CD4-positive, alpha-beta memory T cell (primary cell): ENCODE results near the gene PRXL2A. TPM values are rescaled to one million over a fixed set of nuclear protein-coding genes. Genes with fewer than 3 reads are reported as not detected.
"Not testable (repeated sequence)": the region's sequence is repeated elsewhere in the genome, so short reads cannot be mapped to it uniquely, and the experiment has no call there.

ENCODE experiments used
- CTCF ChIA-PET: fragments of 350-600 bp; sonication (Branson Sonifier 250); formaldehyde crosslinking; loops from one replicate; lab custom pipeline; 2021; ENCODE audit warnings: inconsistent platforms; ENCODE audit not compliant: partially characterized antibody; lab: Charles Lee
- POLR2A ChIA-PET: fragments of 350-600 bp; sonication (Branson Sonifier 250); formaldehyde crosslinking; loops from one replicate; lab custom pipeline; 2021; ENCODE audit not compliant: partially characterized antibody; lab: Charles Lee
- DNase-seq, 5 donors: peaks; one replicate each; pipeline versions ENCODE4 v3.0.0 to v3.0.0-alpha.2; 2020 to 2022; ENCODE audit warnings: mixed read lengths in 1 of 5
- H3K27ac ChIP-seq: one replicate; pipeline ENCODE4 v1.7.0; 2013; ENCODE audit warnings: low read depth, low read length
- H3K27me3 ChIP-seq: 2 replicates; pipeline ENCODE4 v1.7.0; 2013; ENCODE audit warnings: mild to moderate bottlenecking, low read length, moderate library complexity; ENCODE audit not compliant: insufficient read depth
- H3K36me3 ChIP-seq: 2 replicates; pipeline ENCODE4 v1.7.0; 2013; ENCODE audit warnings: mild to moderate bottlenecking, low read length, moderate library complexity; ENCODE audit not compliant: insufficient read depth
- H3K4me1 ChIP-seq: 2 replicates; pipeline ENCODE4 v1.7.0; 2013; ENCODE audit warnings: mild to moderate bottlenecking, low read length, moderate library complexity; ENCODE audit not compliant: insufficient read depth
- H3K4me3 ChIP-seq, 2 donors: one replicate each; pipeline ENCODE4 v1.7.0; 2013; ENCODE audit warnings: low read length in 2 of 2, mild to moderate bottlenecking in 1 of 2
- H3K9me3 ChIP-seq, 2 donors: one replicate each; pipeline ENCODE4 v1.7.0; 2013; ENCODE audit warnings: low read length in 2 of 2, control low read depth in 1 of 2; ENCODE audit not compliant: control insufficient read depth in 1 of 2
- H3K27ac Mint-ChIP-seq, 7 donors: one replicate each; pipeline ENCODE4 v1.8.0; 2020 to 2021; ENCODE audit warnings: mixed read lengths in 7 of 7, mild to moderate bottlenecking in 6 of 7, inconsistent platforms in 3 of 7, moderate library complexity in 3 of 7
- H3K27me3 Mint-ChIP-seq, 2 donors: one replicate each; pipeline ENCODE4 v1.8.0; 2020 to 2021; ENCODE audit warnings: mixed read lengths in 2 of 2
- H3K36me3 Mint-ChIP-seq, 2 donors: one replicate each; pipeline ENCODE4 v1.8.0; 2020 to 2021; ENCODE audit warnings: mixed read lengths in 2 of 2, inconsistent platforms in 1 of 2, mild to moderate bottlenecking in 1 of 2
- H3K4me1 Mint-ChIP-seq, 4 donors: one replicate each; pipeline ENCODE4 v1.8.0; 2020 to 2021; ENCODE audit warnings: mixed read lengths in 4 of 4, mild to moderate bottlenecking in 1 of 4
- H3K4me3 Mint-ChIP-seq, 8 donors: one replicate each; pipeline ENCODE4 v1.8.0; 2020 to 2021; ENCODE audit warnings: mixed read lengths in 8 of 8, mild to moderate bottlenecking in 7 of 8, moderate library complexity in 6 of 8, inconsistent platforms in 3 of 8
- H3K9me3 Mint-ChIP-seq, 8 donors: one replicate each; pipeline ENCODE4 v1.8.0; 2020 to 2021; ENCODE audit warnings: mixed read lengths in 8 of 8, mild to moderate bottlenecking in 5 of 8, inconsistent platforms in 3 of 8, moderate library complexity in 1 of 8
- intact Hi-C: fragments of 100-400 bp; cut with micrococcal nuclease; formaldehyde crosslinking; loops from one replicate; pipeline ENCODE4 v1.15.1; 2023
- polyA plus RNA-seq, 2 donors: library from polyadenylated mRNA; unstranded; fragments of 300-500 nt; fragmentation: Illumina TruSeq; gene quantifications; one replicate each; pipeline ENCODE4 v1.2.3, GENCODE V29; 2021
- total RNA-seq, 2 experiments: library from RNA; stranded (reverse); gene quantifications; one replicate each; pipeline ENCODE4 v1.2.3, GENCODE V29; 2021

The PRXL2A gene, protein sequence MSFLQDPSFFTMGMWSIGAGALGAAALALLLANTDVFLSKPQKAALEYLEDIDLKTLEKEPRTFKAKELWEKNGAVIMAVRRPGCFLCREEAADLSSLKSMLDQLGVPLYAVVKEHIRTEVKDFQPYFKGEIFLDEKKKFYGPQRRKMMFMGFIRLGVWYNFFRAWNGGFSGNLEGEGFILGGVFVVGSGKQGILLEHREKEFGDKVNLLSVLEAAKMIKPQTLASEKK
- total RNA-seq (1 to 10 TPM; 3.6 to 4.7 TPM), polyA plus RNA-seq (1 to 10 TPM; 3.8 to 6.0 TPM)

DNA sequence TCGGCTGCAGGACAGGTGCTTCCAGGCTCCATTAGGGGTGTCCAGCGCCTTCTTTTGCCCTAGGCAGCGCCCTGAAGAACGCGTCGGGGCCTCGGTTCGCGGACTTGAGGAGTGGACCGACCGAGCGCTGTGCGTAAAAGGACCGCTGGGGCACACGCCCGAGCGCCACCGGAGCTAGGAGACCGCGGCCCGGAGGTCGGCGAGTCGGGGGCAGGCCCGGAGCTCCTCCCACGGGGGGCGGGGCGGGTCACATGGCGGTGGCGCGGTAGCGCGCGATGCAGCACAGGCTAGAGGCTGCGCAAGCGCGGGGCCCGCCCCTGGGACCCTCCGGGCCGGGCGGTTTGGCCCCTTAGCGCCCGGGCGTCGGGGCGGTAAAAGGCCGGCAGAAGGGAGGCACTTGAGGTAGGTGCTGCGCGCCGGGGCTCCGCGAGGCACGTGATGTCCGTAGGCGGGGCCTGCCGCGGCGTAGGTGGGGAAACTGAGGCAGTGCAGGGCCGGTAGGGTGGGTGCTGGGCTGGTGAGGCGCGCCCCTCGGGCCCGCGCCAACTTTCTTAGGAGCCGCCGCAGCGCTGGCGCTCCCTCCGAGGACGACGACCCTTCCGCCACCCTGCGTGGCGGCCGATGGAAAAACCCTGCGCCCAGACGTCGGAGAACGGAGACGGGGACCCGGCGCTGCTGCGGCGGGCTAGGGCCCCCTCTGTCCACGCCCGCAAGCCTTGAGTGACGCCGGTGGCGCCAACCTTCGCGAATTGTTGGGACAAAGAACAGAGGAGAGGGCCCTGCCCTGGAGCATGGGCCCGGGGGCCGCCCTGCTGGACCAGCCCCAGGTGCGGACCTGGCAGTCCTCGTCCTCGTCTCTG lies at the start of gene PRXL2A:
TSS of gene PRXL2A (plus strand) at position 310 of the 860 bp plus-strand sequence. CDS start 11,917 bp downstream, outside the sequence.
- peaks cover 10% of the 10 kb centered on the region for H3K4me1 ChIP-seq
- intact Hi-C loops: no loop called here
- Mint-ChIP-seq H3K27ac (peak within 1 kb of the TSS in 6 of 7 donors; percentile 30 to 88 (median 67)), H3K27me3 (peaks cover 2 to 3% of the 10 kb centered on the region in 2 donors), H3K36me3 (peaks cover 0 to 2% of the 10 kb centered on the region in 2 donors), H3K9me3 (no peaks in the 10 kb centered on the region), H3K4me1 (peaks cover 1 to 11% (median 8%) of the 10 kb centered on the region in 4 donors), H3K4me3 (peak within 1 kb of the TSS; percentile 85 to 95 (median 92))
- CTCF ChIA-PET: interaction anchor here (0.8 to 2.4 kb wide), 13 partner anchors 13 to 105 kb away, joined by 3 to 21 read pairs (median 4); no protein-coding TSS in a partner anchor
- H3K27ac ChIP-seq: peak within 1 kb of the TSS; percentile 40
- POLR2A ChIA-PET: interaction anchor here (0.6 to 1.4 kb wide), 9 partner anchors 34 to 128 kb away, joined by 3 to 6 read pairs (median 3); no protein-coding TSS in a partner anchor
- peak within 1 kb of the TSS; percentile 26 to 64 for H3K4me3 ChIP-seq
- no peaks in the 10 kb centered on the region for H3K36me3 ChIP-seq
- H3K9me3 ChIP-seq: no peaks in the 10 kb centered on the region
- no peaks in the 10 kb centered on the region for H3K27me3 ChIP-seq
- peak; percentile 66 to 72 (median 68) for DNase-seq

DNA sequence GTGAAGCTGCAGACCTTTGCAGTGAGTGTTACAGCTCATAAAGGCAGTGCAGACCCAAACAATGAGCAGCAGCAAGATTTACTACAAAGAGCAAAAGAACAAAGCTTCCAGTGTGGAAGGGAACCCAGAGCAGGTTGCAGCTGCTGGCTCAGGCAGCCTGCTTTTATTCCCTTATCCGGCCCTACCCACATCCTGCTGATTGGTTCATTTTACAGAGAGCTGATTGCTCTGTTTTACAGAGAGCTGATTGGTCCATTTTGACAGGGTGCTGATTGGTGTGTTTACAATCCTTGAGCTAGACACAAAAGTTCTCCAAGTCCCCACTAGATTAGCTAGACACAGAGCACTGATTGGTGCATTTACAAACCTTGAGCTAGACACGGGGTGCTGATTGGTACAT lies 49.4 kb upstream of the PRXL2A start:
- H3K27ac ChIP-seq, CTCF ChIA-PET, H3K4me3 ChIP-seq, intact Hi-C loops, H3K27me3 ChIP-seq, H3K4me3 Mint-ChIP-seq, DNase-seq, H3K9me3 Mint-ChIP-seq, H3K4me1 ChIP-seq, POLR2A ChIA-PET, H3K36me3 ChIP-seq, H3K36me3 Mint-ChIP-seq, H3K9me3 ChIP-seq: not testable (repeated sequence)
- Mint-ChIP-seq H3K4me1 (peaks cover 0 to 21% (median 5%) of the 10 kb centered on the region in 4 donors), H3K27ac (peak overlapping the region in 1 of 7 donors; percentile 69), H3K27me3 (peaks cover 23 to 26% of the 10 kb centered on the region in 2 donors)

DNA sequence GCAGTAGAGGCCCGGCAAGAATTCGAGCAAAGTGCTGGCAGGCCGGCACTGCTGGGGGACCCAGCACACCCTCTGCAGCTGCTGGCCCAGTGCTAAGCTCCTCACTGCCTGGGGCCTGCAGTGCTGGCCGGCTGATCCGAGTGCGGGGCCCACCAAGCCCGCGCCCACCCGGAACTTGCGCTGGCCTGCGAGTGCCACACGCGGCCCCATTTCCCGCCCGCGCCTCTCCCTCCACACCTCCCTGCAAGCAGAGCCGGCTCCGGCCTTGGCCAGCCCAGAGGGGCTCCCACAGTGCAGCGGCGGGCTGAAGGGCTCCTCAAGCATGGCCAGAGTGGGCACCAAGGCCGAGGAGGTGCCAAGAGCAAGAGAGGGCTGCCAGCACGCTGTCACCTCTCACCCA lies 48.7 kb upstream of the PRXL2A start:
- POLR2A ChIA-PET: no interaction called here
- H3K36me3 Mint-ChIP-seq: no peaks in the 10 kb centered on the region
- peaks cover 23 to 26% of the 10 kb centered on the region in 2 donors for H3K27me3 Mint-ChIP-seq
- H3K4me1 Mint-ChIP-seq: peaks cover 0 to 21% (median 5%) of the 10 kb centered on the region in 4 donors
- Histone ChIP-seq H3K4me1 (no peaks in the 10 kb centered on the region), H3K27me3 (no peaks in the 10 kb centered on the region), H3K27ac (no peak overlapping the region), H3K4me3 (no peak overlapping the region), H3K9me3 (no peaks in the 10 kb centered on the region), H3K36me3 (no peaks in the 10 kb centered on the region)
- CTCF ChIA-PET: no interaction called here
- intact Hi-C loops: no loop called here
- DNase-seq: no peak
- H3K27ac Mint-ChIP-seq: no peak overlapping the region
- no peak overlapping the region for H3K4me3 Mint-ChIP-seq
- H3K9me3 Mint-ChIP-seq: no peaks in the 10 kb centered on the region

DNA sequence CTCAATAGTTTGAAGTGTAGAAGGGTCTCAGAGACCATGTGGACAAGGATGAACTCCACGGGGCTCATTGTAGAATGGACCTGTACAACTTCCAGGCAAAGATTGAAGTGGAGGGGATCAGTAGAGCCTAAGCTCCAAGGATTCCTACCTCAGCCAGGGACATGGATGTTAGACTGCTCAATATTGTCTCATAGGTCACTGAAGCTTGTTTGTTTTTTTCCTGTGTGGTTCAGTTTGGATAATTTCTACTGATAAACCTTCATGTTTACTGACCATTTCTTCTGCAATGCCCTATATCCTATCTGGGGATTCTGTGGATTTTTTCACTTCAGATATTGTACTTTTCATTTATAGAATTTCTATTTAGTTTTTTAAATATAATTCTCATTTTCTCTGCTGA lies 42.8 kb upstream of the PRXL2A start:
- no peak overlapping the region for H3K4me3 Mint-ChIP-seq

DNA sequence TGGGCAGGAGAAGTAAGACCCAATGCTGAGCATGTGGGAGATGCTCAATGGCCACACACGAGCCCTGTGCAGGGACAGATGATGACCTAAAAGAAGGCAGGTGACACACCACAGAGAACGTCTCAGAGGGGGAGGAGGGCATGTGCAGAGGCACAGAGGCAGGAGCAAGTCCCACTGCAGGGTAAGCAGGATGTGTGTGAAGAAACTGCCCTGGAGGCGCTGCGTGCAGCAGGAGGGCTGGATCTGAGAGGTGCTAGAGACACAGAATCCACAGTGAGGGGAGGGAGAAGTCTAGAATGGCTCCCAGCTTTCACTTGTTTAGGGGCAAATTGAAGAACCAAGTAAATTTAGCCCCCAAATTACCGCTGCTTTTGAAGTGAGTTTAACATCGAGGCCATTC lies 36.9 kb upstream of the PRXL2A start:
- intact Hi-C loops: loop anchor here (10.0 kb wide), 1 partner anchor 163 kb away; the partner anchor contains the start of gene SH2D4B
- ChIA-PET POLR2A (no interaction called here), CTCF (interaction anchor here (1.1 kb wide), 1 partner anchor 9 kb away, joined by 3 read pairs; no protein-coding TSS in a partner anchor)
- H3K36me3 Mint-ChIP-seq: peaks cover 4 to 5% of the 10 kb centered on the region in 2 donors
- H3K4me3 Mint-ChIP-seq: no peak overlapping the region
- Histone ChIP-seq H3K27me3 (no peaks in the 10 kb centered on the region), H3K9me3 (peaks cover 0 to 6% of the 10 kb centered on the region in 2 donors), H3K4me3 (no peak overlapping the region), H3K4me1 (no peaks in the 10 kb centered on the region), H3K27ac (no peak overlapping the region), H3K36me3 (no peaks in the 10 kb centered on the region)
- no peak overlapping the region for H3K27ac Mint-ChIP-seq
- H3K27me3 Mint-ChIP-seq: peaks cover 6 to 8% of the 10 kb centered on the region in 2 donors
- H3K4me1 Mint-ChIP-seq: no peaks in the 10 kb centered on the region
- H3K9me3 Mint-ChIP-seq: peaks cover 0 to 32% (median 21%) of the 10 kb centered on the region in 8 donors
- no peak for DNase-seq

More for the DNA sequence above, 42.8 kb upstream of the PRXL2A start:
- Mint-ChIP-seq H3K9me3 (peaks cover 0 to 37% (median 25%) of the 10 kb centered on the region in 8 donors), H3K4me1 (no peaks in the 10 kb centered on the region), H3K36me3 (peaks cover 4 to 7% of the 10 kb centered on the region in 2 donors), H3K27ac (no peak overlapping the region), H3K27me3 (peaks cover 9 to 13% of the 10 kb centered on the region in 2 donors)
- Histone ChIP-seq H3K9me3 (peaks cover 0 to 9% of the 10 kb centered on the region in 2 donors), H3K27ac (no peak overlapping the region), H3K27me3 (no peaks in the 10 kb centered on the region), H3K4me1 (no peaks in the 10 kb centered on the region), H3K4me3 (no peak overlapping the region), H3K36me3 (no peaks in the 10 kb centered on the region)
- DNase-seq: no peak
- intact Hi-C loops: no loop called here
- POLR2A ChIA-PET: no interaction called here
- CTCF ChIA-PET: interaction anchor here (0.9 kb wide), 1 partner anchor 12 kb away, joined by 4 read pairs; no protein-coding TSS in a partner anchor

DNA sequence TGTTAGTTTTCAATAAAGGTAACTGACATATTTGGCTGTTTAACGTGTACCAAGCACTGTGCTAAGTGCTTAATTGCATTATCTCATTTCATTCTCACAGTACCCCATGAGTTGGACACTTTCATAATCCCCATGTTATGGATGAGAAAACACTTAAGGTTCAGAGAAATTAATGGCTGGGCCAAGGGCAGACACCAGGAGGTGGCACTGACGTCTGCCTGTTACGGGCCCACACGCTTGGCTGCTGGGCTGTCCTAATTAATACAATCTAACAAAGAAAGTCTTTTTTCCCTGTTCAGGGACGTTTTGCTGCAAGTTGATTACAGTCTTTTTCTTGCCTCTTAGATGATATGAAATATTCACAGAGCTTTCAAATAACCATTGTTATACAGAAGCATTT lies 35.7 kb upstream of the PRXL2A start:
- no peak overlapping the region for H3K4me3 Mint-ChIP-seq
- CTCF ChIA-PET: interaction anchor here (1.5 to 1.7 kb wide), 2 partner anchors 10 to 12 kb away, joined by 5 to 6 read pairs; no protein-coding TSS in a partner anchor
- no peak overlapping the region for H3K4me3 ChIP-seq

More for the DNA sequence above, 35.7 kb upstream of the PRXL2A start:
- Mint-ChIP-seq H3K36me3 (peaks cover 3 to 4% of the 10 kb centered on the region in 2 donors), H3K27me3 (peaks cover 5 to 8% of the 10 kb centered on the region in 2 donors), H3K9me3 (peaks cover 0 to 20% (median 10%) of the 10 kb centered on the region in 8 donors), H3K27ac (no peak overlapping the region), H3K4me1 (peaks cover 0 to 2% (median under 1%) of the 10 kb centered on the region in 4 donors)
- no peak overlapping the region for H3K27ac ChIP-seq
- no peaks in the 10 kb centered on the region for H3K36me3 ChIP-seq
- POLR2A ChIA-PET: no interaction called here
- H3K9me3 ChIP-seq: peaks cover 0 to 3% of the 10 kb centered on the region in 2 donors
- intact Hi-C loops: loop anchor here (10.0 kb wide), 1 partner anchor 162 kb away; the partner anchor contains the start of gene SH2D4B
- no peaks in the 10 kb centered on the region for H3K4me1 ChIP-seq
- no peak for DNase-seq
- H3K27me3 ChIP-seq: no peaks in the 10 kb centered on the region
